Stimulated activated CD4-positive, alpha-beta T cell treated with anti-CD3 and anti-CD28 coated beads, Interleukin-15, amount 100 ng/mL, for 1 hour (primary cell): ENCODE results near the gene PNPO.
"Not testable (repeated sequence)": the region's sequence is repeated elsewhere in the genome, so short reads cannot be mapped to it uniquely, and the experiment has no call there.

ENCODE experiments used
- DNase-seq, 2 donors: peaks; one replicate each; pipeline ENCODE4 v3.0.0-alpha.2; 2020; ENCODE audit warnings: low read depth in 1 of 2, low spot score in 1 of 2

Gene PNPO

GRCh38 chr17:47973541-47973940 lies 32.2 kb downstream of the PNPO start:
- DNase-seq = no peak

- no peak for DNase-seq
These were observed 33.9 kb downstream of the PNPO start for GRCh38 chr17:47975189-47975822.

- DNase-seq = no peak
These were observed 34.4 kb downstream of the PNPO start for GRCh38 chr17:47975823-47976205.

GRCh38 chr17:47978324-47978723 lies 37.0 kb downstream of the PNPO start:
- peak in 1 of 2 donors; percentile 25 for DNase-seq

GRCh38 chr17:47980541-47980940 lies 39.2 kb downstream of the PNPO start:
- DNase-seq = no peak

- DNase-seq = no peak
These were observed 40.1 kb downstream of the PNPO start for GRCh38 chr17:47981462-47981861.

GRCh38 chr17:47982091-47982617 lies 40.8 kb downstream of the PNPO start:
- no peak for DNase-seq

GRCh38 chr17:47982645-47983390 lies 41.4 kb downstream of the PNPO start:
- no peak for DNase-seq

GRCh38 chr17:47983492-47984223 lies 42.3 kb downstream of the PNPO start:
- no peak for DNase-seq

GRCh38 chr17:47986520-47986919 lies 45.1 kb downstream of the PNPO start:
- no peak for DNase-seq

- no peak for DNase-seq
These were observed 46.0 kb downstream of the PNPO start for GRCh38 chr17:47987240-47987835.

- DNase-seq = not testable (repeated sequence)
These were observed 47.1 kb downstream of the PNPO start for GRCh38 chr17:47988445-47988844.

GRCh38 chr17:47989159-47989558 lies 47.8 kb downstream of the PNPO start:
- DNase-seq = no peak

GRCh38 chr17:47989700-47990099 lies 48.3 kb downstream of the PNPO start:
- DNase-seq = no peak

- no peak for DNase-seq
These were observed 49.8 kb downstream of the PNPO start for GRCh38 chr17:47990962-47991731.

GRCh38 chr17:47992216-47992615 lies 50.8 kb downstream of the PNPO start:
- no peak for DNase-seq

GRCh38 chr17:47993031-47993564 lies 51.7 kb downstream of the PNPO start:
- DNase-seq = no peak

GRCh38 chr17:47993964-47994363 lies 52.6 kb downstream of the PNPO start:
- DNase-seq = no peak

- no peak for DNase-seq
These were observed 53.4 kb downstream of the PNPO start for GRCh38 chr17:47994724-47995123.

GRCh38 chr17:47995241-47995935 lies 54.0 kb downstream of the PNPO start:
- DNase-seq = no peak
